Prostate gland (tissue), 2 donors: ENCODE data around the gene ACTL7A.

Source experiments
- POLR2A ChIP-seq: fragments of 450-650 bp; IDR thresholded peaks from one replicate; pipeline ENCODE4 v1.6.1; 2016; ENCODE audit warnings: antibody characterized with exemption, mild to moderate bottlenecking
- POLR2AphosphoS5 ChIP-seq: sonication (generic); formaldehyde crosslinking; IDR thresholded peaks from one replicate; pipeline ENCODE4 v1.6.1; 2017; ENCODE audit warnings: antibody characterized with exemption
- TF ChIP-seq, protein P1 (sequence below), 4 experiments: fragments of 200-600 bp in 2 of 4; fragments of 450-650 bp in 2 of 4; sonication (generic) in 2 of 4; IDR thresholded peaks; 1 replicate in 3 of 4; 2 replicates in 1 of 4; pipeline ENCODE4 v1.5.1; 2016 to 2019; ENCODE audit warnings: antibody characterized with exemption in 4 of 4, mild to moderate bottlenecking in 2 of 4, moderate library complexity in 2 of 4

DNA sequence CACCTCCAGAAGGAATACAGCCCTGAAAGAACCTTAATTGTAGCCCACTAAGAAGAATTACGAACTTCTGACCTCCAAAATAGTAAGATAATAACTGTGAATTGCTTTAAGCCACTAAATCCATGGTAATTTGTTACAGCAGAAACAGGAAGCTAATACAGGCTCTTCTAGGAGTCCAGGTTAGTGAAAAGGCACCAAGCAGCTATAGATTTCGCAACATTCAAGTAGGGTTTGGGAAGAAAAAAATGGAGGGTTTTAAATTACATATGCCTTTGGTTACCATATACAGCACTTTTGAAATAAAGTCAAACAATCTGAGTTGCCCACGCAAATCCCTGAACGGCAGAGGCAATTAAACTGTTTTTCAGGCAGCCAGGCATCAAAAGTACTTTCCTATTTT lies 1.7 kb upstream of the ACTL7A start:
- TF ChIP-seq POLR2AphosphoS5 (no peak), POLR2A (no peak)
- TF ChIP-seq, protein P1, sequence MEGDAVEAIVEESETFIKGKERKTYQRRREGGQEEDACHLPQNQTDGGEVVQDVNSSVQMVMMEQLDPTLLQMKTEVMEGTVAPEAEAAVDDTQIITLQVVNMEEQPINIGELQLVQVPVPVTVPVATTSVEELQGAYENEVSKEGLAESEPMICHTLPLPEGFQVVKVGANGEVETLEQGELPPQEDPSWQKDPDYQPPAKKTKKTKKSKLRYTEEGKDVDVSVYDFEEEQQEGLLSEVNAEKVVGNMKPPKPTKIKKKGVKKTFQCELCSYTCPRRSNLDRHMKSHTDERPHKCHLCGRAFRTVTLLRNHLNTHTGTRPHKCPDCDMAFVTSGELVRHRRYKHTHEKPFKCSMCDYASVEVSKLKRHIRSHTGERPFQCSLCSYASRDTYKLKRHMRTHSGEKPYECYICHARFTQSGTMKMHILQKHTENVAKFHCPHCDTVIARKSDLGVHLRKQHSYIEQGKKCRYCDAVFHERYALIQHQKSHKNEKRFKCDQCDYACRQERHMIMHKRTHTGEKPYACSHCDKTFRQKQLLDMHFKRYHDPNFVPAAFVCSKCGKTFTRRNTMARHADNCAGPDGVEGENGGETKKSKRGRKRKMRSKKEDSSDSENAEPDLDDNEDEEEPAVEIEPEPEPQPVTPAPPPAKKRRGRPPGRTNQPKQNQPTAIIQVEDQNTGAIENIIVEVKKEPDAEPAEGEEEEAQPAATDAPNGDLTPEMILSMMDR (IDR thresholded peaks at IDR 0.05): no peak
